Gastrocnemius medialis (tissue), 4 donors: Measurements from ENCODE around the gene TM2D3. TPM values are rescaled to one million over a fixed set of nuclear protein-coding genes. Genes with fewer than 3 reads are reported as not detected.
"Not testable (repeated sequence)": the region's sequence is repeated elsewhere in the genome, so short reads cannot be mapped to it uniquely, and the experiment has no call there.

ENCODE experiments used
- ATAC-seq, 2 donors: fragments of 150-250 bp; one replicate each; pipeline ENCODE4 v1.9.1; 2016
- DNase-seq, 2 donors: peaks; one replicate each; pipeline ENCODE4 v3.0.0-alpha.2; 2019
- H3K27ac ChIP-seq, 4 donors: fragments of 200-600 bp; sonication (generic); 1 replicate in 1 of 4; 2 replicates in 3 of 4; pipeline ENCODE4 v1.5.1; 2016 to 2018; ENCODE audit warnings: mild to moderate bottlenecking in 2 of 4, moderate library complexity in 1 of 4
- H3K27me3 ChIP-seq, 3 donors: fragments of 200-600 bp; sonication (generic) in 2 of 3; 1 replicate in 1 of 3; 2 replicates in 2 of 3; pipeline versions ENCODE4 v1.5.1 to v1.6.0; 2016 to 2019; ENCODE audit warnings: mild to moderate bottlenecking in 1 of 3, moderate library complexity in 1 of 3
- H3K36me3 ChIP-seq, 2 donors: fragments of 200-600 bp; sonication (generic) in 1 of 2; one replicate each; pipeline ENCODE4 v1.5.1; 2017 to 2018
- H3K4me1 ChIP-seq, 2 donors: fragments of 200-600 bp; sonication (generic) in 1 of 2; one replicate each; pipeline ENCODE4 v1.5.1; 2016 to 2017; ENCODE audit warnings: mild to moderate bottlenecking in 2 of 2
- H3K4me3 ChIP-seq, 4 donors: fragments of 200-600 bp; sonication (generic) in 3 of 4; 1 replicate in 1 of 4; 2 replicates in 3 of 4; pipeline ENCODE4 v1.5.1; 2016 to 2019; ENCODE audit warnings: mild to moderate bottlenecking in 2 of 4
- H3K9me3 ChIP-seq, 3 donors: fragments of 200-600 bp; sonication (generic) in 2 of 3; 1 replicate in 1 of 3; 2 replicates in 2 of 3; pipeline ENCODE4 v1.5.1; 2016 to 2019
- CTCF ChIP-seq, 5 experiments: fragments of 450-650 bp in 3 of 5; fragments of 200-600 bp in 2 of 5; sonication (generic) in 2 of 5; IDR thresholded peaks in 4 of 5; conservative IDR thresholded peaks in 1 of 5; 1 replicate in 4 of 5; 2 replicates in 1 of 5; pipeline ENCODE4 v1.5.1; 2016 to 2019; ENCODE audit warnings: antibody characterized with exemption in 5 of 5, mild to moderate bottlenecking in 3 of 5, moderate library complexity in 3 of 5
- POLR2A ChIP-seq, 2 donors: fragments of 450-650 bp; IDR thresholded peaks; one replicate each; pipeline ENCODE4 v1.6.1; 2017; ENCODE audit warnings: antibody characterized with exemption in 2 of 2, mild to moderate bottlenecking in 2 of 2, moderate library complexity in 2 of 2
- in situ Hi-C, 4 donors: fragments of 200-750 bp; cut with MboI; loops; one replicate each; pipeline versions ENCODE4 v1.15.0 to v1.8.0; 2017; ENCODE audit warnings: low sequenced_read_pairs in 4 of 4
- intact Hi-C: fragments of 100-400 bp; cut with DNase I; formaldehyde crosslinking; loops from one replicate; pipeline ENCODE4 v1.15.1; 2023; ENCODE audit warnings: low total_unique reads
- total RNA-seq, 4 donors: library from RNA; depleted of rRNA; stranded (reverse); fragments of >200 nt; gene quantifications; one replicate each; pipeline versions ENCODE4 v1.1.0 to v1.2.3, GENCODE V29; 2016

Gene TM2D3
- total RNA-seq, 4 donors from 2014 or later: 41.5 to 101 (median 51.9) TPM

- in situ Hi-C loops: no loop called here
- Histone ChIP-seq H3K4me1 (peaks cover 4 to 9% of the 10 kb centered on the region in 2 donors), H3K36me3 (peaks cover 0 to 18% of the 10 kb centered on the region in 2 donors), H3K9me3 (no peaks in the 10 kb centered on the region), H3K27ac (no peak overlapping the region), H3K27me3 (no peaks in the 10 kb centered on the region), H3K4me3 (no peak overlapping the region)
- ATAC-seq (no peak), DNase-seq (no peak)
- TF ChIP-seq CTCF (IDR thresholded peaks at IDR 0.05 in 4 of 5, conservative IDR thresholded peaks at IDR 0.05 in 1 of 5): no peak
- TF ChIP-seq POLR2A (IDR thresholded peaks at IDR 0.05): no peak
- intact Hi-C loops: no loop called here
Measured at GRCh38 chr15:101637038-101637437, 15.1 kb downstream of the TM2D3 start.

GRCh38 chr15:101635944-101636727 is 16.0 kb downstream of the TM2D3 start:
- H3K4me1 ChIP-seq: peaks cover 4 to 6% of the 10 kb centered on the region in 2 donors
- peaks cover 0 to 14% of the 10 kb centered on the region in 2 donors for H3K36me3 ChIP-seq
- DNase-seq (no peak), ATAC-seq (no peak)
- H3K27ac ChIP-seq: no peak overlapping the region
- H3K4me3 ChIP-seq: no peak overlapping the region
- H3K27me3 ChIP-seq: no peaks in the 10 kb centered on the region
- in situ Hi-C loops (no loop called here), intact Hi-C loops (no loop called here)
- TF ChIP-seq CTCF (IDR thresholded peaks at IDR 0.05 in 4 of 5, conservative IDR thresholded peaks at IDR 0.05 in 1 of 5): no peak
- no peak for TF ChIP-seq POLR2A (IDR thresholded peaks at IDR 0.05)
- no peaks in the 10 kb centered on the region for H3K9me3 ChIP-seq

GRCh38 chr15:101633356-101633755 is 18.8 kb downstream of the TM2D3 start:
- no peak for ATAC-seq
- in situ Hi-C loops: no loop called here
- no peak for TF ChIP-seq POLR2A (IDR thresholded peaks at IDR 0.05)
- TF ChIP-seq CTCF (IDR thresholded peaks at IDR 0.05 in 4 of 5, conservative IDR thresholded peaks at IDR 0.05 in 1 of 5): no peak

GRCh38 chr15:101626729-101627128 is 25.5 kb downstream of the TM2D3 start:
- in situ Hi-C loops, H3K4me3 ChIP-seq, ATAC-seq, intact Hi-C loops, H3K9me3 ChIP-seq, H3K36me3 ChIP-seq, H3K27me3 ChIP-seq, DNase-seq: not testable (repeated sequence)
- H3K27ac ChIP-seq: peak overlapping the region in 2 of 4 donors; percentile 91 to 92
- peaks cover 21 to 33% of the 10 kb centered on the region in 2 donors for H3K4me1 ChIP-seq

More at GRCh38 chr15:101633356-101633755, 18.8 kb downstream of the TM2D3 start:
- intact Hi-C loops: no loop called here
- no peaks in the 10 kb centered on the region for H3K27me3 ChIP-seq
- no peak overlapping the region for H3K27ac ChIP-seq
- no peak for DNase-seq
- no peaks in the 10 kb centered on the region for H3K36me3 ChIP-seq
- H3K9me3 ChIP-seq: no peaks in the 10 kb centered on the region
- H3K4me3 ChIP-seq: no peak overlapping the region
- H3K4me1 ChIP-seq: no peaks in the 10 kb centered on the region

- peak; percentile 99 to 100 for ATAC-seq
- TF ChIP-seq POLR2A (IDR thresholded peaks at IDR 0.05) (peak; percentile 37 to 39), CTCF (IDR thresholded peaks at IDR 0.05 in 4 of 5, conservative IDR thresholded peaks at IDR 0.05 in 1 of 5) (no peak)
- H3K9me3 ChIP-seq: no peaks in the 10 kb centered on the region
- peaks cover 22 to 39% of the 10 kb centered on the region in 2 donors for H3K4me1 ChIP-seq
- no peaks in the 10 kb centered on the region for H3K36me3 ChIP-seq
- intact Hi-C loops: no loop called here
- H3K4me3 ChIP-seq: no peak overlapping the region
- no peaks in the 10 kb centered on the region for H3K27me3 ChIP-seq
- in situ Hi-C loops: no loop called here
- H3K27ac ChIP-seq: peak overlapping the region; percentile 60 to 92 (median 88)
- DNase-seq: no peak
Measured at GRCh38 chr15:101625980-101626379, 26.2 kb downstream of the TM2D3 start.
